Subcutaneous abdominal adipose tissue (tissue), 5 donors: ENCODE measurements around the gene FAM47E.

Experiments
- H3K27ac ChIP-seq: one replicate; pipeline ENCODE4 v1.7.0; 2013; ENCODE audit warnings: low read depth, mild to moderate bottlenecking, inconsistent platforms, low read length, moderate library complexity
- H3K27me3 ChIP-seq, 5 donors: one replicate each; pipeline ENCODE4 v1.7.0; 2013; ENCODE audit warnings: low read length in 5 of 5, inconsistent platforms in 1 of 5; ENCODE audit not compliant: control insufficient read depth in 5 of 5, insufficient read depth in 4 of 5
- H3K36me3 ChIP-seq, 5 donors: one replicate each; pipeline ENCODE4 v1.7.0; 2013; ENCODE audit warnings: low read length in 5 of 5; ENCODE audit not compliant: control insufficient read depth in 5 of 5, insufficient read depth in 5 of 5
- H3K4me1 ChIP-seq, 5 donors: one replicate each; pipeline ENCODE4 v1.7.0; 2013; ENCODE audit warnings: low read length in 5 of 5, mild to moderate bottlenecking in 3 of 5, moderate library complexity in 1 of 5; ENCODE audit not compliant: control insufficient read depth in 5 of 5, insufficient read depth in 5 of 5
- H3K4me3 ChIP-seq, 5 donors: one replicate each; pipeline ENCODE4 v1.7.0; 2013; ENCODE audit warnings: low read length in 5 of 5, low read depth in 1 of 5
- H3K9ac ChIP-seq, 5 donors: one replicate each; pipeline ENCODE4 v1.7.0; 2013; ENCODE audit warnings: low read length in 5 of 5, mild to moderate bottlenecking in 4 of 5, moderate library complexity in 3 of 5
- H3K9me3 ChIP-seq, 5 donors: one replicate each; pipeline ENCODE4 v1.7.0; 2013; ENCODE audit warnings: low read length in 5 of 5; ENCODE audit not compliant: control insufficient read depth in 5 of 5
- donor health status: healthy.
- donor health status: healthy.
- donor health status: healthy.
- donor health status: healthy.
- donor health status: healthy.

Gene FAM47E

GRCh38 chr4:76224171-76224570, 27.4 kb upstream of the FAM47E start:
- Histone ChIP-seq H3K27me3 (no peaks in the 10 kb centered on the region), H3K36me3 (no peaks in the 10 kb centered on the region), H3K4me3 (no peak overlapping the region), H3K9me3 (peaks cover 0 to 2% (median 0%) of the 10 kb centered on the region in 5 donors), H3K9ac (no peak overlapping the region), H3K27ac (no peak overlapping the region), H3K4me1 (peaks cover 0 to 8% (median 6%) of the 10 kb centered on the region in 5 donors)

- H3K9ac ChIP-seq = no peak overlapping the region
- H3K4me1 ChIP-seq = no peaks in the 10 kb centered on the region
- H3K36me3 ChIP-seq = no peaks in the 10 kb centered on the region
- no peak overlapping the region for H3K27ac ChIP-seq
- H3K4me3 ChIP-seq = no peak overlapping the region
- H3K9me3 ChIP-seq = peaks cover 0 to 4% (median 0%) of the 10 kb centered on the region in 5 donors
- H3K27me3 ChIP-seq = no peaks in the 10 kb centered on the region
Measured at GRCh38 chr4:76226418-76226817, 25.1 kb upstream of the FAM47E start.

GRCh38 chr4:76232681-76233080, 18.8 kb upstream of the FAM47E start:
- no peaks in the 10 kb centered on the region for H3K27me3 ChIP-seq
- H3K36me3 ChIP-seq = no peaks in the 10 kb centered on the region
- peaks cover 0 to 4% (median 0%) of the 10 kb centered on the region in 5 donors for H3K9me3 ChIP-seq
- H3K27ac ChIP-seq = no peak overlapping the region
- H3K4me3 ChIP-seq = no peak overlapping the region
- H3K4me1 ChIP-seq = peaks cover 0 to 11% (median 5%) of the 10 kb centered on the region in 5 donors
- H3K9ac ChIP-seq = no peak overlapping the region

DNA sequence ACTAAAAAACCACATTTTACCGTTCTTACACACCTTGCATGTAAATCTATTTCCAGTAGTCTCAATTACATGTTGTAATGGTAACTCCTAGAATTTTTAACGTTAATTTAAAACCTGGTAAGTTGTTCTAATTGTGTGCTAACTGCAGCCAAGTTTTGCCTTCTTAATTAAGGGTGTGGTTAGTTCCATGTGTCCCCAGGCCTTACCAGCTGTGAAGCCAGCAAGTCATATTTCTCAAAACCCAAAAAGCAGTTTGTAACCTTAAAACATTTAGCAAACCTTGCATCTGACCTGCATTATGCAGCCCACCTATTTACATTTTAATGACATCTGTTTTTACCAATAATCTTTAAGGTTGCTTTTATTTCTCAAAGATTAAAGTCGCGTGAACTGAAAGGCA, 18.4 kb upstream of the FAM47E start:
- Histone ChIP-seq H3K27me3 (no peaks in the 10 kb centered on the region), H3K4me1 (peaks cover 0 to 11% (median 5%) of the 10 kb centered on the region in 5 donors), H3K9me3 (peaks cover 0 to 4% (median 0%) of the 10 kb centered on the region in 5 donors), H3K4me3 (no peak overlapping the region), H3K27ac (no peak overlapping the region), H3K36me3 (no peaks in the 10 kb centered on the region), H3K9ac (no peak overlapping the region)

- no peak overlapping the region for H3K27ac ChIP-seq
- no peak overlapping the region for H3K4me3 ChIP-seq
- H3K27me3 ChIP-seq = no peaks in the 10 kb centered on the region
- no peaks in the 10 kb centered on the region for H3K36me3 ChIP-seq
- peaks cover 0 to 4% (median 0%) of the 10 kb centered on the region in 5 donors for H3K9me3 ChIP-seq
- H3K9ac ChIP-seq = no peak overlapping the region
- H3K4me1 ChIP-seq = peaks cover 0 to 11% (median 5%) of the 10 kb centered on the region in 5 donors
Measured at GRCh38 chr4:76233529-76233928, 18.0 kb upstream of the FAM47E start.

GRCh38 chr4:76233967-76234678, 17.4 kb upstream of the FAM47E start:
- H3K4me1 ChIP-seq = peaks cover 0 to 11% (median 5%) of the 10 kb centered on the region in 5 donors
- no peak overlapping the region for H3K27ac ChIP-seq
- no peak overlapping the region for H3K4me3 ChIP-seq
- H3K36me3 ChIP-seq = no peaks in the 10 kb centered on the region
- H3K9me3 ChIP-seq = peaks cover 0 to 2% (median 0%) of the 10 kb centered on the region in 5 donors
- H3K9ac ChIP-seq = no peak overlapping the region
- H3K27me3 ChIP-seq = no peaks in the 10 kb centered on the region

DNA sequence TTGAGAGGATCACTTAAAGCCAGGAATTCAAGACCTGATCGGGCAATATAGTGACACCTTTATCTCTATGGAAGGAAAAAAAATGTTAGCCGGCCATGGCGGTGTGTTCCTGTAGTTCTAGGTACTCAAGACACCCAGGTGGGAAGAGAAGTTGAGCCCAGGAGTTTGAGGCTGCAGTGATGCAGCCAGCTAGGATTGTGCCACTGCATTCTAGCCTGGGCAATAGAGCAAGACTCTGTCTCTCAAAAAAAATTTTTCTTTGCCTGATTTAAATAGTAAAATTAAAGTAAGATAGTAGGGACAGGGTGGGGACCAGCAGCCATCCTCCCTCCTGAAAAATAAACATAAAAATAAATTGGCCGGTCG, 16.9 kb upstream of the FAM47E start:
- Histone ChIP-seq H3K9me3 (peaks cover 0 to 3% (median 1%) of the 10 kb centered on the region in 5 donors), H3K4me1 (peaks cover 0 to 11% (median 5%) of the 10 kb centered on the region in 5 donors), H3K27me3 (no peaks in the 10 kb centered on the region), H3K36me3 (no peaks in the 10 kb centered on the region), H3K4me3 (no peak overlapping the region), H3K9ac (no peak overlapping the region), H3K27ac (no peak overlapping the region)

DNA sequence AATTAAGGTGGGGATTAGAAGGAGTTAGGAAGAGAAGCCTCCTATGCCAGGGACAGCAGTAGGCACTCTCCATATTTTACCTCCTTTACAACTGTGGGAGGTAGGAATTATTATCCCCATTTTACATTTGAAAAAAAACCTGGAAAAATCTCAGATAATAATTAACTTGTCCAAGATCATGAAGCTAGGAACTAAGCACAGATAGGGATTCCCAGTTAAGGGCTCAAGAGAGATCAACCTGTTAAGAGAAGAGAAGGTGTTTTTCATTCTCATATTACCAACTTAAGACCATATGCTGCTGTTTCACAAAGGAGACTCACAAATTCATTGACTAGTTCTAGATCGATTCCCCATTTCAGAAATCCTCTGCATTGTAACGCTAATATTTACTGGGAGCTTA, 16.1 kb upstream of the FAM47E start:
- Histone ChIP-seq H3K36me3 (no peaks in the 10 kb centered on the region), H3K27ac (no peak overlapping the region)

GRCh38 chr4:76235915-76236314, 15.6 kb upstream of the FAM47E start:
- no peaks in the 10 kb centered on the region for H3K27me3 ChIP-seq
- peaks cover 0 to 11% (median 5%) of the 10 kb centered on the region in 5 donors for H3K4me1 ChIP-seq
- H3K27ac ChIP-seq = no peak overlapping the region
- no peak overlapping the region for H3K4me3 ChIP-seq
- H3K9me3 ChIP-seq = peaks cover 2 to 12% (median 8%) of the 10 kb centered on the region in 5 donors
- no peak overlapping the region for H3K9ac ChIP-seq
- H3K36me3 ChIP-seq = no peaks in the 10 kb centered on the region

More for the DNA sequence above, 16.1 kb upstream of the FAM47E start:
- H3K4me3 ChIP-seq = no peak overlapping the region
- H3K9me3 ChIP-seq = peaks cover 2 to 10% (median 8%) of the 10 kb centered on the region in 5 donors
- H3K4me1 ChIP-seq = peaks cover 0 to 11% (median 5%) of the 10 kb centered on the region in 5 donors
- no peaks in the 10 kb centered on the region for H3K27me3 ChIP-seq
- H3K9ac ChIP-seq = no peak overlapping the region

- H3K27ac ChIP-seq = no peak overlapping the region
- H3K4me1 ChIP-seq = peaks cover 0 to 7% (median under 1%) of the 10 kb centered on the region in 5 donors
Measured at GRCh38 chr4:76238236-76238635, 13.3 kb upstream of the FAM47E start.

More at GRCh38 chr4:76238236-76238635, 13.3 kb upstream of the FAM47E start:
- Histone ChIP-seq H3K27me3 (no peaks in the 10 kb centered on the region), H3K9me3 (peaks cover 2 to 12% (median 8%) of the 10 kb centered on the region in 5 donors), H3K4me3 (no peak overlapping the region), H3K9ac (no peak overlapping the region), H3K36me3 (no peaks in the 10 kb centered on the region)
